ENCODE measurements around the gene DNAJB1. TPM values are rescaled to one million over a fixed set of nuclear protein-coding genes. Genes with fewer than 3 reads are reported as not detected.
A peak's percentile ranks its signal among the peaks of the same experiment; 100 is the strongest.

DNAJB1 gene
- total and polyA plus RNA-seq, 4 donors: 72.2 to 171 (median 94.5) TPM

DNA sequence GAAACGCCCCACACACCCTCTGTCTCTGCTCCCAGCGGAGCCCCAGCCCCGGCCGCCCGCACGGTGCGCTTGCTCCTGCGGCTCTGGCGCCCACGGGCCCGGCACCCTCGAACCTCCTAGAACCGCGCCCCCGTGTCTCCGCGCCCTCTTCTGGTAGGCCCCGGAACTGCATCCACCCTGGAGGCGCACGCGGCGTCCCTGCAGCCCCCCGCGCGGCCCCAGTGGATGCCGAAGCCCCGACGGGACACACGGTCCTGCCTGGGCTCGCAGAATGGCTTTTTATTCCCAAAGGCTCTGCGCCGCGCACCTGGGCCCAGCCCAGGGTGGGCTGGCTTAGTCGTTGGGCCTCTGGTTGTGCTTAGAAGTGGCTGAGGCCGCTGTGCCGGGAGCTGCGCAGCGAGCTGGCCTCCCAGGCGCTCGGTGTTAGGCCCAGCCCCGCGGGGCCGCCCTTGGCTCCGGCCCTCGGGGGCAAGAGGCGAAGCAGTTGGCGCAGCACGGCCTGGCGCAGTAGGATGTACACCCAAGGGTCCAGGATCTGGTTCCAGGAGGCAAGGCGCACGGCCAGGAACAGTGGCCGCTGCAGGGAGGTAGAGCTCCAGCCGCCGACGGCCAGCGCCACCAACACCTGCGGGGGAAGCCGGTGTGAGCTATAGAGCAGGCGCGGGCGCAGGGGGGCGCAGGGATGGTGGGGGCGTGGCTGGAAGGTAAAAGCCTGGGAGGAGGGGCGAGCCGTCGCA, 45.8 kb downstream of the DNAJB1 start:
- ATAC-seq (ENCODE audit: insufficient read depth, low FRiP score) (peak; percentile 65), DNase-seq (peak; percentile 68 to 75 (median 69))
- Histone ChIP-seq H3K9ac (ENCODE audit: insufficient read depth in 1 of 2, low read length in 2 of 2) (no peak overlapping the region), H3K9me3 (ENCODE audit: control insufficient read depth in 4 of 4, insufficient read depth in 3 of 4, low read length in 3 of 4) (peaks cover 0 to 2% (median 0%) of the 10 kb centered on the region in 4 donors), H3K27ac (ENCODE audit: low read depth in 1 of 2, low read length in 1 of 2) (no peak overlapping the region), H3K27me3 (ENCODE audit: control insufficient read depth in 3 of 3, insufficient read depth in 3 of 3, low read length in 2 of 3) (peaks cover 0 to 9% (median 0%) of the 10 kb centered on the region in 3 donors), H3K4me3 (no peak overlapping the region), H3K4me1 (ENCODE audit: control insufficient read depth in 5 of 5, insufficient read depth in 5 of 5, low read length in 5 of 5) (peaks cover 0 to 55% (median 10%) of the 10 kb centered on the region in 5 donors), H3K36me3 (ENCODE audit: control insufficient read depth in 4 of 4, insufficient read depth in 4 of 4, low read length in 4 of 4) (peaks cover 6 to 36% (median 19%) of the 10 kb centered on the region in 4 donors)
- 4 to 6% methylated on average over 56 to 66 of the region's 66 CpGs for WGBS, 2 donors
- TF ChIP-seq, protein P1, sequence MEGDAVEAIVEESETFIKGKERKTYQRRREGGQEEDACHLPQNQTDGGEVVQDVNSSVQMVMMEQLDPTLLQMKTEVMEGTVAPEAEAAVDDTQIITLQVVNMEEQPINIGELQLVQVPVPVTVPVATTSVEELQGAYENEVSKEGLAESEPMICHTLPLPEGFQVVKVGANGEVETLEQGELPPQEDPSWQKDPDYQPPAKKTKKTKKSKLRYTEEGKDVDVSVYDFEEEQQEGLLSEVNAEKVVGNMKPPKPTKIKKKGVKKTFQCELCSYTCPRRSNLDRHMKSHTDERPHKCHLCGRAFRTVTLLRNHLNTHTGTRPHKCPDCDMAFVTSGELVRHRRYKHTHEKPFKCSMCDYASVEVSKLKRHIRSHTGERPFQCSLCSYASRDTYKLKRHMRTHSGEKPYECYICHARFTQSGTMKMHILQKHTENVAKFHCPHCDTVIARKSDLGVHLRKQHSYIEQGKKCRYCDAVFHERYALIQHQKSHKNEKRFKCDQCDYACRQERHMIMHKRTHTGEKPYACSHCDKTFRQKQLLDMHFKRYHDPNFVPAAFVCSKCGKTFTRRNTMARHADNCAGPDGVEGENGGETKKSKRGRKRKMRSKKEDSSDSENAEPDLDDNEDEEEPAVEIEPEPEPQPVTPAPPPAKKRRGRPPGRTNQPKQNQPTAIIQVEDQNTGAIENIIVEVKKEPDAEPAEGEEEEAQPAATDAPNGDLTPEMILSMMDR (IDR thresholded peaks at IDR 0.05; ENCODE audit: control extremely low read depth, extremely low read depth): peak; percentile 85

DNA sequence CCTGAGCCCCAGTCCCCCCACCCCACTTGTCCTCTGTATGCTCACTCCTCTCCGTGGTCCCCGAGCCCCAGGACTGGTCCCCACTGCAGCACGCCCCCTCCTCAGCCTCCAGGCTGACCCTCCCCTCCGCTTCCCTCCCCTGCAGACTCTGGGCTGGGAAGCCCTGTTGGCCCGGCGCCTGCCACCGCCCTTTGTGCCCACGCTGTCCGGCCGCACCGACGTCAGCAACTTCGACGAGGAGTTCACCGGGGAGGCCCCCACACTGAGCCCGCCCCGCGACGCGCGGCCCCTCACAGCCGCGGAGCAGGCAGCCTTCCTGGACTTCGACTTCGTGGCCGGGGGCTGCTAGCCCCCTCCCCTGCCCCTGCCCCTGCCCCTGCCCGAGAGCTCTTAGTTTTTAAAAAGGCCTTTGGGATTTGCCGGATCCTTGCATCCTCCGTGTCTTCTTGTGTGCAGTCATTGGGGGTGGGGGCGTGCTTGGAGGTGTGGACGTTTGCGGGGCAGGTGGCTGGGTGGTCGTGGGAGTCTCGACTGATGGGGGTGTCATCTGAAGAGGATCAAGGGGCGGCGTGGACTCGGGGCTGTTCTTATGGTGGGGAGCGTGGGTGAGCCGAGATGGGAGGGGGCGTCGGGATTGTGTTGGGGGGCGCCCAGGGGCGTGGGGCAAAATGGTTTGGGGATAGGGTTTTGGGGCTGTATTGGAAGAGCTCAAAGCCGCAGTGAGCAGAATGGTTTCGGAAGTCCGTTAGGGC, 46.6 kb downstream of the DNAJB1 start:
- Histone ChIP-seq H3K27me3 (ENCODE audit: control insufficient read depth in 3 of 3, insufficient read depth in 3 of 3, low read length in 2 of 3) (peaks cover 0 to 9% (median 0%) of the 10 kb centered on the region in 3 donors), H3K4me3 (no peak overlapping the region), H3K9ac (ENCODE audit: insufficient read depth in 1 of 2, low read length in 2 of 2) (no peak overlapping the region), H3K36me3 (ENCODE audit: control insufficient read depth in 4 of 4, insufficient read depth in 4 of 4, low read length in 4 of 4) (peaks cover 8 to 36% (median 19%) of the 10 kb centered on the region in 4 donors), H3K4me1 (ENCODE audit: control insufficient read depth in 5 of 5, insufficient read depth in 5 of 5, low read length in 5 of 5) (peaks cover 0 to 48% (median 9%) of the 10 kb centered on the region in 5 donors), H3K9me3 (ENCODE audit: control insufficient read depth in 4 of 4, insufficient read depth in 3 of 4, low read length in 3 of 4) (peaks cover 0 to 2% (median 0%) of the 10 kb centered on the region in 4 donors), H3K27ac (ENCODE audit: low read depth in 1 of 2, low read length in 1 of 2) (no peak overlapping the region)
- whole genome bisulfite sequencing, 2 donors: 75% methylated on average over 46 of the region's 46 CpGs
- no peak for ATAC-seq (ENCODE audit: insufficient read depth, low FRiP score)
- TF ChIP-seq, protein P1 (IDR thresholded peaks at IDR 0.05; ENCODE audit: control extremely low read depth, extremely low read depth): no peak
- DNase-seq: peak in 1 of 3 donors; percentile 9

DNA sequence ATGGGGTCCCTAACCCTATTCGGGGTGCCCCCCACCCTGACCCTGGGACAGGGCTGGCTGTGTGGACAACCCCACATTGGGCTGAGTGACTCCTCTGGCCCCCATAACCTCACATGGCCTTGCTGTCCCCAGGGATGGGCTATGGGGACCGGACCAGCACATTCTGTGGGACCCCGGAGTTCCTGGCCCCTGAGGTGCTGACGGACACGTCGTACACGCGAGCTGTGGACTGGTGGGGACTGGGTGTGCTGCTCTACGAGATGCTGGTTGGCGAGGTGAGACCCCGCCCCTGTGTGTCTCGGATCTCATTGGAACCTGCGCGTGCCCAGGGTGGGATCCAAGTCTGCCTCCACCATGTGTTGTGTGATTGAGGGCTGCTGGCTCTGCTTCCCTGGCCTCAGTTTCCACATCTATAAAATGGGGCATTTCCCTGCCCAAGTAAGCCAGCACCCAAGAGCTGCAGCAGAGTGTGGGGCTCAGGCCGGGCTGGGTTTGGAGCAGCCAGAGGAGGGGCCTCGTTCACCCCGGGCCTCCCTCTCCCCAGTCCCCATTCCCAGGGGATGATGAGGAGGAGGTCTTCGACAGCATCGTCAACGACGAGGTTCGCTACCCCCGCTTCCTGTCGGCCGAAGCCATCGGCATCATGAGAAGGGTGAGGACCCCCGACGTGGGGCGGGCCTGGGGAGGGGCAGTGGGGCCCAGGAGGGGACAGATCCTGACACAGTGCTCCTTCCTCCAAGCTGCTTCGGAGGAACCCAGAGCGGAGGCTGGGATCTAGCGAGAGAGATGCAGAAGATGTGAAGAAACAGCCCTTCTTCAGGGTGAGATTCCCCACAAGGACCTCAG, 47.9 kb downstream of the DNAJB1 start:
- Histone ChIP-seq H3K27ac (ENCODE audit: low read depth in 1 of 2, low read length in 1 of 2) (no peak overlapping the region), H3K4me1 (ENCODE audit: control insufficient read depth in 5 of 5, insufficient read depth in 5 of 5, low read length in 5 of 5) (peaks cover 0 to 34% (median 4%) of the 10 kb centered on the region in 5 donors), H3K36me3 (ENCODE audit: control insufficient read depth in 4 of 4, insufficient read depth in 4 of 4, low read length in 4 of 4) (peaks cover 15 to 41% (median 22%) of the 10 kb centered on the region in 4 donors), H3K9me3 (ENCODE audit: control insufficient read depth in 4 of 4, insufficient read depth in 3 of 4, low read length in 3 of 4) (no peaks in the 10 kb centered on the region), H3K27me3 (ENCODE audit: control insufficient read depth in 3 of 3, insufficient read depth in 3 of 3, low read length in 2 of 3) (peaks cover 0 to 9% (median 0%) of the 10 kb centered on the region in 3 donors), H3K9ac (ENCODE audit: insufficient read depth in 1 of 2, low read length in 2 of 2) (no peak overlapping the region), H3K4me3 (no peak overlapping the region)
- TF ChIP-seq, protein P1 (IDR thresholded peaks at IDR 0.05; ENCODE audit: control extremely low read depth, extremely low read depth): no peak
- WGBS, 2 donors: 81 to 84% methylated on average over 30 to 32 of the region's 32 CpGs
- ATAC-seq (ENCODE audit: insufficient read depth, low FRiP score) (no peak), DNase-seq (peak in 1 of 3 donors; percentile 19)

Data from lung (tissue), 12 donors.